Mesenchymal stem cell (in vitro differentiated cells and primary cell): Measurements from ENCODE around the gene PTPN2.

Source experiments
- DNase-seq: peaks from one replicate; pipeline ENCODE4 v3.0.0-alpha.2; 2013
- H2AFZ ChIP-seq: one replicate; pipeline ENCODE4 v1.6.1; 2013; ENCODE audit warnings: low read depth, mild to moderate bottlenecking, control low read depth, inconsistent platforms, low read length, moderate library complexity
- H2AK5ac ChIP-seq: 2 replicates; pipeline ENCODE4 v1.6.1; 2013; ENCODE audit warnings: low read length, moderate library complexity, mild to moderate bottlenecking, inconsistent platforms; ENCODE audit not compliant: severe bottlenecking
- H2BK120ac ChIP-seq: one replicate; pipeline ENCODE4 v1.6.1; 2013; ENCODE audit warnings: low read depth, mild to moderate bottlenecking, inconsistent platforms, low read length, moderate library complexity
- H2BK12ac ChIP-seq, 2 experiments: one replicate each; pipeline ENCODE4 v1.6.1; 2013; ENCODE audit warnings: inconsistent platforms in 2 of 2, low read length in 2 of 2, mild to moderate bottlenecking in 2 of 2, moderate library complexity in 2 of 2, control low read depth in 1 of 2
- H2BK15ac ChIP-seq: one replicate; pipeline ENCODE4 v1.6.1; 2013; ENCODE audit warnings: mild to moderate bottlenecking, low read depth, inconsistent platforms; ENCODE audit not compliant: poor library complexity, severe bottlenecking
- H2BK5ac ChIP-seq: 2 replicates; pipeline ENCODE4 v1.6.1; 2013; ENCODE audit warnings: low read depth, mild to moderate bottlenecking, low read length, control low read depth, inconsistent platforms; ENCODE audit not compliant: poor library complexity, severe bottlenecking
- H3K14ac ChIP-seq, 2 experiments: one replicate each; pipeline ENCODE4 v1.6.1; 2013; ENCODE audit warnings: inconsistent platforms in 2 of 2, low read length in 2 of 2, control low read depth in 1 of 2, mild to moderate bottlenecking in 1 of 2, moderate library complexity in 1 of 2
- H3K18ac ChIP-seq, 2 experiments: one replicate each; pipeline ENCODE4 v1.6.1; 2013; ENCODE audit warnings: inconsistent platforms in 2 of 2, low read length in 2 of 2, control low read depth in 1 of 2, low read depth in 1 of 2, mild to moderate bottlenecking in 1 of 2
- H3K23ac ChIP-seq, 2 experiments: one replicate each; pipeline ENCODE4 v1.6.1; 2013; ENCODE audit warnings: inconsistent platforms in 2 of 2, low read length in 2 of 2, mild to moderate bottlenecking in 2 of 2, moderate library complexity in 2 of 2, control low read depth in 1 of 2
- H3K27ac ChIP-seq: 2 replicates; pipeline ENCODE4 v1.5.1; 2013; ENCODE audit warnings: mild to moderate bottlenecking, moderate library complexity, low read length, control low read depth, inconsistent platforms; ENCODE audit not compliant: poor library complexity, severe bottlenecking
- H3K27me3 ChIP-seq, 2 experiments: 2 replicates each; pipeline versions ENCODE4 v1.6.1 to v1.7.0; 2013; ENCODE audit warnings: low read length in 2 of 2, mild to moderate bottlenecking in 2 of 2, moderate library complexity in 2 of 2, control low read depth in 1 of 2, inconsistent platforms in 1 of 2; ENCODE audit not compliant: control insufficient read depth in 1 of 2, insufficient read depth in 1 of 2
- H3K36me3 ChIP-seq, 2 experiments: 2 replicates each; pipeline versions ENCODE4 v1.6.1 to v1.7.0; 2013; ENCODE audit warnings: low read length in 2 of 2, control low read depth in 1 of 2, inconsistent platforms in 1 of 2, low read depth in 1 of 2, mild to moderate bottlenecking in 1 of 2; ENCODE audit not compliant: insufficient read depth in 2 of 2, control insufficient read depth in 1 of 2
- H3K4ac ChIP-seq, 2 experiments: one replicate each; pipeline ENCODE4 v1.6.1; 2013; ENCODE audit warnings: inconsistent platforms in 2 of 2, low read length in 2 of 2, mild to moderate bottlenecking in 2 of 2, moderate library complexity in 2 of 2, control low read depth in 1 of 2, low read depth in 1 of 2
- H3K4me1 ChIP-seq: 2 replicates; pipeline ENCODE4 v1.6.1; 2013; ENCODE audit warnings: low read depth, low read length, control low read depth; ENCODE audit not compliant: control insufficient read depth, insufficient read depth
- H3K4me2 ChIP-seq: 2 replicates; pipeline ENCODE4 v1.6.1; 2013; ENCODE audit warnings: low read length, mild to moderate bottlenecking, inconsistent platforms; ENCODE audit not compliant: poor library complexity, severe bottlenecking
- H3K4me3 ChIP-seq, 2 experiments: 2 replicates each; pipeline versions ENCODE4 v1.5.1 to v1.7.0; 2013; ENCODE audit warnings: low read length in 2 of 2, mild to moderate bottlenecking in 2 of 2, control low read depth in 1 of 2, low read depth in 1 of 2; ENCODE audit not compliant: insufficient read depth in 1 of 2
- H3K79me1 ChIP-seq: replicated peaks from 2 replicates; pipeline ENCODE4 v1.6.1; 2013; ENCODE audit warnings: mild to moderate bottlenecking, control low read depth, low read length, inconsistent platforms; ENCODE audit not compliant: poor library complexity, severe bottlenecking
- H3K9ac ChIP-seq: 2 replicates; pipeline ENCODE4 v1.7.0; 2013; ENCODE audit warnings: mild to moderate bottlenecking, low read length, moderate library complexity
- H3K9me3 ChIP-seq: 2 replicates; pipeline ENCODE4 v1.7.0; 2013; ENCODE audit warnings: mild to moderate bottlenecking, low read length; ENCODE audit not compliant: control insufficient read depth
- H4K8ac ChIP-seq: one replicate; pipeline ENCODE4 v1.6.1; 2013; ENCODE audit warnings: inconsistent platforms, mild to moderate bottlenecking, low read length, moderate library complexity
- H4K91ac ChIP-seq: one replicate; pipeline ENCODE4 v1.6.1; 2013; ENCODE audit warnings: mild to moderate bottlenecking, low read length, inconsistent platforms
- WGBS: methylation state at CpG from one replicate; pipeline ENCODE4 v1.1.7; 2013; ENCODE audit warnings: mixed read lengths; 5-methylcytosine and 5-hydroxymethylcytosine counted together

Gene PTPN2

GRCh38 chr18:12855916-12856315 is 28.1 kb downstream of the PTPN2 start:
- H3K4me2 ChIP-seq, result no peak overlapping the region
- H4K8ac ChIP-seq, result no peak overlapping the region
- no peak overlapping the region for H3K4ac ChIP-seq
- no peaks in the 10 kb centered on the region for H3K9me3 ChIP-seq
- no peak for DNase-seq
- H3K79me1 ChIP-seq, result peaks cover 30% of the 10 kb centered on the region
- no peak overlapping the region for H4K91ac ChIP-seq
- H2AFZ ChIP-seq, result no peak overlapping the region
- WGBS, result 98% methylated on average over 4 of the region's 4 CpGs
- no peak overlapping the region for H2BK5ac ChIP-seq
- no peak overlapping the region for H3K18ac ChIP-seq
- no peak overlapping the region for H3K9ac ChIP-seq
- no peak overlapping the region for H3K14ac ChIP-seq
- H3K23ac ChIP-seq, result no peak overlapping the region
- H2AK5ac ChIP-seq, result no peak overlapping the region
- no peak overlapping the region for H3K4me3 ChIP-seq
- no peak overlapping the region for H2BK12ac ChIP-seq
- peaks cover 17 to 21% of the 10 kb centered on the region in 2 experiments for H3K36me3 ChIP-seq
- H2BK120ac ChIP-seq, result no peak overlapping the region
- H3K4me1 ChIP-seq, result peaks cover 2% of the 10 kb centered on the region
- H3K27me3 ChIP-seq, result no peaks in the 10 kb centered on the region
- H2BK15ac ChIP-seq, result no peak overlapping the region
- no peak overlapping the region for H3K27ac ChIP-seq

DNA sequence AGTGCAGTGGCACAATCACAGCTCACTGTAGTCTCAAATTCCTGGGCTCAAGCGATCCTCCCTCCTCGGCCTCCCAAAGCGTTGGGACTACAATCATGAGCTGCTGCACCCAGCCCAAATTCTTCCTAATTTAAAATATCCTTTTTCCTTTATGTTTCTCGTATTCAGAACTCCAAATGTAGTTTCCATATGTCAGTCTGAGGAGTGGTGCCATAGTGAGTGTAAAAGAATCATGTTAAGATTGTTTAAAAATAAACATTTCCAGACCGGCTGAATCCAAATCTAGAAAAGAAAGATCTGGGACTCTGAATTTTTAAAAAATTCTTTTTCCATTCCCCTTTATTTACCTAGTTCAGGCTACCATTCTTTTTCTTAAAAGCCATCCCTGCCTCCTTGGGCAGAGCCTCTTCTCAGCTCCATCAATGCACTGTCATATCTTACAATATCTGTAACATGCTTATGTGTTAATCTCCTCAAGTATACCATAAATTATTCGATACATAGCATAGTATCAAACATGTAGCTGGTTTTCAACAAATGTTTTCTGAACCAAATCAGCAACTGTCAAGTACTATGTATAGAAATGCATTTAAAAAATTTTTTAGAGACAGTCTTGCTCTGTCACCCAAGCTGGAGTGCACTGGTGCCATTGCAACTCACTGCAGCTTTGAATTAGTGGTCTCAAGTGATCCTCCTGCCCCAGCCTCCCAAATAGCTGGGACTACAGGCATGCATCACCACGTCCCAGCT is 31.3 kb downstream of the PTPN2 start:
- no peak overlapping the region for H2AFZ ChIP-seq
- no peak overlapping the region for H4K91ac ChIP-seq
- no peak overlapping the region for H2BK120ac ChIP-seq
- no peak overlapping the region for H3K4ac ChIP-seq
- no peak overlapping the region for H2BK5ac ChIP-seq
- H2BK12ac ChIP-seq, result no peak overlapping the region
- no peak overlapping the region for H3K23ac ChIP-seq
- H3K9me3 ChIP-seq, result no peaks in the 10 kb centered on the region
- H3K36me3 ChIP-seq, result peaks cover 17 to 30% of the 10 kb centered on the region in 2 experiments
- no peak overlapping the region for H4K8ac ChIP-seq
- no peak for DNase-seq
- H3K18ac ChIP-seq, result no peak overlapping the region
- H3K4me1 ChIP-seq, result peaks cover 2% of the 10 kb centered on the region
- H3K4me2 ChIP-seq, result no peak overlapping the region
- 95% methylated on average over 5 of the region's 7 CpGs for WGBS
- H2BK15ac ChIP-seq, result no peak overlapping the region
- H3K4me3 ChIP-seq, result no peak overlapping the region
- H2AK5ac ChIP-seq, result no peak overlapping the region
- no peak overlapping the region for H3K9ac ChIP-seq
- no peak overlapping the region for H3K27ac ChIP-seq
- H3K14ac ChIP-seq, result no peak overlapping the region
- peaks cover 27% of the 10 kb centered on the region for H3K79me1 ChIP-seq
- H3K27me3 ChIP-seq, result no peaks in the 10 kb centered on the region

DNA sequence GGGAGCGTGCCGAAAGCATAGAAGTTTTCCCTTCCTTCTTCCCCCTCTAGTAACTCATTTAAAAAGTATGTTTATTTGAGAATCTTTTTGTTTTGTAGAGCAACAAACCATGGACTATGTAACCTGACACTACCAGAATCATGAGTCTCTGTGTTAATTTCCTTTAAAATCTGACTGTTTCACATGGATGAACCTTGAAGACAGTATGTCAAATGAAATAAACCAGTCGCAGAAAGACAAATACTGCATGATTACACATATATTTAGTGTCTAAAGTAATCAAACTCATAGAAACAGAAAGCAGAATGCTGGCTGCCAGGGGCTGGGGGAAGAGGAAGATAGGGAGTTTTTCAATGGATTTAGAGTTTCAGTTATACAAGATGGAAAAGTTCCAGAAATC is 32.3 kb downstream of the PTPN2 start:
- H3K4ac ChIP-seq, result no peak overlapping the region
- no peak overlapping the region for H2BK12ac ChIP-seq
- no peak overlapping the region for H3K23ac ChIP-seq
- H3K27me3 ChIP-seq, result no peaks in the 10 kb centered on the region
- H3K9me3 ChIP-seq, result no peaks in the 10 kb centered on the region
- no peak overlapping the region for H4K8ac ChIP-seq
- no peak overlapping the region for H2BK120ac ChIP-seq
- H2AK5ac ChIP-seq, result no peak overlapping the region
- H3K9ac ChIP-seq, result no peak overlapping the region
- WGBS, result no CpG with 5 or more reads among the region's 3 CpGs
- no peak overlapping the region for H4K91ac ChIP-seq
- no peak overlapping the region for H2BK5ac ChIP-seq
- peaks cover 2% of the 10 kb centered on the region for H3K4me1 ChIP-seq
- DNase-seq, result peak; percentile 40
- H3K27ac ChIP-seq, result no peak overlapping the region
- no peak overlapping the region for H3K4me3 ChIP-seq
- no peak overlapping the region for H2BK15ac ChIP-seq
- peaks cover 15 to 23% of the 10 kb centered on the region in 2 experiments for H3K36me3 ChIP-seq
- H3K18ac ChIP-seq, result no peak overlapping the region
- no peak overlapping the region for H3K14ac ChIP-seq
- no peak overlapping the region for H2AFZ ChIP-seq
- H3K4me2 ChIP-seq, result no peak overlapping the region
- peaks cover 26% of the 10 kb centered on the region for H3K79me1 ChIP-seq

- H2AK5ac ChIP-seq, result no peak overlapping the region
- no peak overlapping the region for H3K18ac ChIP-seq
- H2BK5ac ChIP-seq, result no peak overlapping the region
- no peak overlapping the region for H2BK120ac ChIP-seq
- H3K4me2 ChIP-seq, result no peak overlapping the region
- WGBS, result 100% methylated on average over 1 of the region's 2 CpGs
- H3K9ac ChIP-seq, result no peak overlapping the region
- no peak overlapping the region for H3K14ac ChIP-seq
- peaks cover 19% of the 10 kb centered on the region for H3K79me1 ChIP-seq
- H2BK12ac ChIP-seq, result no peak overlapping the region
- no peak overlapping the region for H3K23ac ChIP-seq
- H3K4ac ChIP-seq, result no peak overlapping the region
- no peak overlapping the region for H2BK15ac ChIP-seq
- no peak overlapping the region for H4K8ac ChIP-seq
- no peak overlapping the region for H3K27ac ChIP-seq
- no peaks in the 10 kb centered on the region for H3K4me1 ChIP-seq
- DNase-seq, result no peak
- H2AFZ ChIP-seq, result no peak overlapping the region
- H3K9me3 ChIP-seq, result no peaks in the 10 kb centered on the region
- H3K27me3 ChIP-seq, result no peaks in the 10 kb centered on the region
- H3K4me3 ChIP-seq, result no peak overlapping the region
- peaks cover 3 to 16% of the 10 kb centered on the region in 2 experiments for H3K36me3 ChIP-seq
- H4K91ac ChIP-seq, result no peak overlapping the region
These were observed 34.5 kb downstream of the PTPN2 start for GRCh38 chr18:12849548-12849947.
